ENCODE data around the gene BORCS6. TPM values are rescaled to one million over a fixed set of nuclear protein-coding genes. Genes with fewer than 3 reads are reported as not detected.

Gene BORCS6
- total RNA-seq, 1 experiment from 2014 or later = 6.4 TPM

DNA sequence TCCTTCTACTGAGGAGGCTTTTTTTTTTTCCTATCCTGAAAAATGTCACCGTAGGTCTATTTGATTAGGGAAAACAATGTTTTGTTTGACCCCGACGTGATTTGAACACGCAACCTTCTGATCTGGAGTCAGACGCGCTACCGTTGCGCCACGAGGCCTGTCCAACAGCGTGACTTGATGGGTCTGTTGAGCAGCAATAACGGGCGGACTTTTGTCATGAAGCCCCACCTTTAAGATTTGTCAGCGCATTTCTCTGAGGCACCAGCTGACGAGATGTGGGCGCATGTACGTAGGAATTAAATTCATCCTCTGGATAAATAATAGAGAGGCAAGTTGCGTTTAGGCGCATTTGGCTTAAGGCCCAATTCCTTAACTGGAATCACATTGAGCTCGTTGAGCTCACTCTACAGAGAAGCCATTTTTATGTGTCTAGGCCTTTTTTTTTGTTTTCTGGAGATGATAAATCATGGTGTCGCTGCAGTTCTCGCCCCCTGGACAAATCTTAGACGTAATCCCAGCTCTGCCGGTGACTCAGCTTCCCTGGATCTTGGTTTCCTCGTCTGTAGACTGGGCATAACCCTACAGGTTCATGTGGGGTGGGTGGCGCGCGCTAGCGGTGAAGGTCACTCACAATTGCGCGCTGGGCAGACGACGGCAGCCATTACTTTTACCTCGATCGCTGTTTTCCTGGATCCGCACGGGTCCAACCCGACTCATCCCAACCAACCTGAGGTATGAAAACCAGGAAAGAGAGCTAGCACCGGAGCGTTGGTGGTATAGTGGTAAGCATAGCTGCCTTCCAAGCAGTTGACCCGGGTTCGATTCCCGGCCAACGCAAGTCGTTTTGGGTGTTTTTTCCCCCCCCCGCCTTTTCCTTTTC is 31.0 kb upstream of the BORCS6 start:
- H2AFZ ChIP-seq (ENCODE audit: low read depth, low read length, poor library complexity, severe bottlenecking) = peak overlapping the region; percentile 40
- H3K9me3 ChIP-seq (ENCODE audit: control insufficient read depth in 1 of 2, insufficient read depth in 1 of 2, low read depth in 1 of 2, low read length in 2 of 2) = no peaks in the 10 kb centered on the region
- DNase-seq (ENCODE audit: low read depth, low spot score) = peak; percentile 88
- intact Hi-C loops (cut with micrococcal nuclease) = loop anchor here (1.0 to 10.0 kb wide), 3 partner anchors 84 to 154 kb away; partner anchors contain the start of gene KRABD2
- no peaks in the 10 kb centered on the region for H3K36me3 ChIP-seq (ENCODE audit: control insufficient read depth in 1 of 2, insufficient read depth in 2 of 2, low read length in 2 of 2)
- H3K4me2 ChIP-seq (ENCODE audit: low read length) = peak overlapping the region; percentile 93
- 0 out of 2 replicates have a peak, but pooled peaks have one; percentile 20 for TF ChIP-seq POLR2AphosphoS5 (IDR thresholded peaks at IDR 0.05; ENCODE audit: low read depth, low read length)
- TF ChIP-seq CBX3 (IDR thresholded peaks at IDR 0.05; ENCODE audit: low read depth) = peak; percentile 96
- no peak for TF ChIP-seq TCF7L2 (IDR thresholded peaks at IDR 0.05; ENCODE audit: borderline replicate concordance, extremely low read depth, insufficient read depth, insufficient read length)
- TF ChIP-seq, protein P1, sequence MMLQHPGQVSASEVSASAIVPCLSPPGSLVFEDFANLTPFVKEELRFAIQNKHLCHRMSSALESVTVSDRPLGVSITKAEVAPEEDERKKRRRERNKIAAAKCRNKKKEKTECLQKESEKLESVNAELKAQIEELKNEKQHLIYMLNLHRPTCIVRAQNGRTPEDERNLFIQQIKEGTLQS (IDR thresholded peaks at IDR 0.05) = peak; percentile 98
- no peak for TF ChIP-seq RAD21 (IDR thresholded peaks at IDR 0.05; ENCODE audit: low read depth)
- no peak for TF ChIP-seq SRF (IDR thresholded peaks at IDR 0.05; ENCODE audit: low read depth)
- peak; percentile 88 for TF ChIP-seq YY1 (IDR thresholded peaks at IDR 0.05; ENCODE audit: extremely low read depth, insufficient replicate concordance, low read depth, low read length)
- TF ChIP-seq SIN3A (IDR thresholded peaks at IDR 0.05; ENCODE audit: low read depth) = peak; percentile 47; the same call in 1 of the 2 replicates
- TF ChIP-seq SP1 (IDR thresholded peaks at IDR 0.05; ENCODE audit: low read depth) = no peak
- TF ChIP-seq, protein P2, sequence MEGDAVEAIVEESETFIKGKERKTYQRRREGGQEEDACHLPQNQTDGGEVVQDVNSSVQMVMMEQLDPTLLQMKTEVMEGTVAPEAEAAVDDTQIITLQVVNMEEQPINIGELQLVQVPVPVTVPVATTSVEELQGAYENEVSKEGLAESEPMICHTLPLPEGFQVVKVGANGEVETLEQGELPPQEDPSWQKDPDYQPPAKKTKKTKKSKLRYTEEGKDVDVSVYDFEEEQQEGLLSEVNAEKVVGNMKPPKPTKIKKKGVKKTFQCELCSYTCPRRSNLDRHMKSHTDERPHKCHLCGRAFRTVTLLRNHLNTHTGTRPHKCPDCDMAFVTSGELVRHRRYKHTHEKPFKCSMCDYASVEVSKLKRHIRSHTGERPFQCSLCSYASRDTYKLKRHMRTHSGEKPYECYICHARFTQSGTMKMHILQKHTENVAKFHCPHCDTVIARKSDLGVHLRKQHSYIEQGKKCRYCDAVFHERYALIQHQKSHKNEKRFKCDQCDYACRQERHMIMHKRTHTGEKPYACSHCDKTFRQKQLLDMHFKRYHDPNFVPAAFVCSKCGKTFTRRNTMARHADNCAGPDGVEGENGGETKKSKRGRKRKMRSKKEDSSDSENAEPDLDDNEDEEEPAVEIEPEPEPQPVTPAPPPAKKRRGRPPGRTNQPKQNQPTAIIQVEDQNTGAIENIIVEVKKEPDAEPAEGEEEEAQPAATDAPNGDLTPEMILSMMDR (IDR thresholded peaks at IDR 0.05 in 2 of 3, conservative IDR thresholded peaks at IDR 0.05 in 1 of 3; ENCODE audit: borderline replicate concordance in 1 of 3, insufficient read depth in 1 of 3, low read depth in 2 of 3, low read length in 2 of 3) = no peak
- TF ChIP-seq EZH2phosphoT487 (IDR thresholded peaks at IDR 0.05; ENCODE audit: borderline replicate concordance) = no peak
- TF ChIP-seq EZH2 (IDR thresholded peaks at IDR 0.05) = no peak
- TF ChIP-seq, protein P3, sequence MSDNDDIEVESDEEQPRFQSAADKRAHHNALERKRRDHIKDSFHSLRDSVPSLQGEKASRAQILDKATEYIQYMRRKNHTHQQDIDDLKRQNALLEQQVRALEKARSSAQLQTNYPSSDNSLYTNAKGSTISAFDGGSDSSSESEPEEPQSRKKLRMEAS (IDR thresholded peaks at IDR 0.05) = peak; percentile 74
- TF ChIP-seq POLR2A (IDR thresholded peaks at IDR 0.05; ENCODE audit: borderline replicate concordance, extremely low read depth, insufficient read depth, insufficient read length) = no peak
- peak; percentile 65 for TF ChIP-seq CEBPB (IDR thresholded peaks at IDR 0.05; ENCODE audit: low read depth)
- no peak for TF ChIP-seq ELF1 (IDR thresholded peaks at IDR 0.05; ENCODE audit: borderline replicate concordance, low read depth)
- TF ChIP-seq, protein P4, sequence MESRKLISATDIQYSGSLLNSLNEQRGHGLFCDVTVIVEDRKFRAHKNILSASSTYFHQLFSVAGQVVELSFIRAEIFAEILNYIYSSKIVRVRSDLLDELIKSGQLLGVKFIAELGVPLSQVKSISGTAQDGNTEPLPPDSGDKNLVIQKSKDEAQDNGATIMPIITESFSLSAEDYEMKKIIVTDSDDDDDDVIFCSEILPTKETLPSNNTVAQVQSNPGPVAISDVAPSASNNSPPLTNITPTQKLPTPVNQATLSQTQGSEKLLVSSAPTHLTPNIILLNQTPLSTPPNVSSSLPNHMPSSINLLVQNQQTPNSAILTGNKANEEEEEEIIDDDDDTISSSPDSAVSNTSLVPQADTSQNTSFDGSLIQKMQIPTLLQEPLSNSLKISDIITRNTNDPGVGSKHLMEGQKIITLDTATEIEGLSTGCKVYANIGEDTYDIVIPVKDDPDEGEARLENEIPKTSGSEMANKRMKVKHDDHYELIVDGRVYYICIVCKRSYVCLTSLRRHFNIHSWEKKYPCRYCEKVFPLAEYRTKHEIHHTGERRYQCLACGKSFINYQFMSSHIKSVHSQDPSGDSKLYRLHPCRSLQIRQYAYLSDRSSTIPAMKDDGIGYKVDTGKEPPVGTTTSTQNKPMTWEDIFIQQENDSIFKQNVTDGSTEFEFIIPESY (IDR thresholded peaks at IDR 0.05; ENCODE audit: extremely low read depth, insufficient replicate concordance, low read length) = peak; percentile 11
- POLR2A ChIA-PET = interaction anchor here (0.9 to 7.5 kb wide), 7 partner anchors 9 to 102 kb away, joined by 3 to 63 read pairs (median 45); partner anchors contain the start of genes ALOXE3, AURKB, BORCS6 and CTC1
- peak overlapping the region; percentile 83 for H3K27ac ChIP-seq (ENCODE audit: low read depth, low read length)
- peaks cover 48 to 87% of the 10 kb centered on the region in 2 experiments for H3K4me1 ChIP-seq (ENCODE audit: control insufficient read depth in 1 of 2, insufficient read depth in 2 of 2, low read length in 2 of 2)
- peak; percentile 35 for ATAC-seq
- H3K9me2 ChIP-seq (ENCODE audit: insufficient read depth) = no peaks in the 10 kb centered on the region
- H3K9ac ChIP-seq (ENCODE audit: low read length) = peak overlapping the region; percentile 91
- H3K79me2 ChIP-seq (ENCODE audit: insufficient read depth, low read length) = no peaks in the 10 kb centered on the region
- no peaks in the 10 kb centered on the region for H4K20me1 ChIP-seq (ENCODE audit: insufficient read depth)
- H3K27me3 ChIP-seq (ENCODE audit: insufficient read depth, low read length) = no peaks in the 10 kb centered on the region
- RAD21 ChIA-PET (ENCODE audit: low non-redundant PET in 1 of 2, low total read pairs in 2 of 2, uncharacterized antibody in 2 of 2, unreplicated experiment in 2 of 2) = interaction anchor here (1.0 to 1.8 kb wide), 3 partner anchors 17 to 34 kb away, joined by 4 to 6 read pairs (median 4); partner anchors contain the start of gene BORCS6 (in 1 of the 2)
- no TSS peak for BruUV-seq (replicated peaks)
- CTCF ChIA-PET = interaction anchor here (1.2 to 1.6 kb wide), 4 partner anchors 99 to 148 kb away, joined by 3 to 7 read pairs (median 3); no protein-coding TSS in a partner anchor
- peak overlapping the region; percentile 82 to 86 for H3K4me3 ChIP-seq (replicated peaks in 1 of 2; ENCODE audit: low read depth in 1 of 2, low read length in 2 of 2)
